Endothelial cell of umbilical vein (primary cell): ENCODE results near the gene VSIR. TPM values are rescaled to one million over a fixed set of nuclear protein-coding genes. Genes with fewer than 3 reads are reported as not detected.

Experiments used
- BruUV-seq: library from RNA; stranded (reverse); fragments of 400-500 nt; replicated peaks from 2 replicates; lab custom pipeline; 2021; lab: Mats Ljungman, UMichigan
- CTCF ChIA-PET: fragments of 300-600, 350-600 bp; sonication (Branson Sonifier 250); formaldehyde crosslinking; loops from one replicate; lab custom pipeline; 2021; ENCODE audit warnings: antibody characterized with exemption, inconsistent platforms; lab: Charles Lee
- POLR2A ChIA-PET: fragments of 300-600, 350-600 bp; sonication (Branson Sonifier 250); formaldehyde crosslinking; loops from one replicate; lab custom pipeline; 2021; ENCODE audit warnings: antibody characterized with exemption, inconsistent platforms; lab: Charles Lee
- DNase-seq: peaks from one replicate; pipeline ENCODE4 v3.0.0-alpha.2; 2011; ENCODE audit warnings: low read depth, low spot score
- FAIRE-seq: peaks from 2 replicates; lab custom pipeline; 2011; peaks lifted over from hg19 to GRCh38; lab: Jason Lieb, UNC
- H2AFZ ChIP-seq: 2 replicates; pipeline ENCODE4 v1.6.0; 2012; ENCODE audit warnings: low read depth, low read length, control low read depth, inconsistent platforms
- H3K27ac ChIP-seq: 2 replicates; pipeline ENCODE4 v1.5.1; 2011; ENCODE audit warnings: low read depth, mild to moderate bottlenecking, control low read depth, low read length, moderate library complexity; ENCODE audit not compliant: insufficient read depth
- H3K27me3 ChIP-seq, 2 experiments: 2 replicates each; pipeline versions ENCODE4 v1.6.0 to v1.6.1; 2011; ENCODE audit warnings: low read length in 2 of 2, mixed read lengths in 1 of 2; ENCODE audit not compliant: control insufficient read depth in 2 of 2, insufficient read depth in 2 of 2
- H3K36me3 ChIP-seq, 2 experiments: 2 replicates in 1 of 2; 3 replicates in 1 of 2; pipeline ENCODE4 v1.5.1; 2011; ENCODE audit warnings: low read length in 2 of 2, mild to moderate bottlenecking in 1 of 2, moderate library complexity in 1 of 2; ENCODE audit not compliant: control insufficient read depth in 2 of 2, insufficient read depth in 2 of 2; ENCODE audit errors: extremely low read depth in 1 of 2
- H3K4me1 ChIP-seq: 3 replicates; pipeline ENCODE4 v1.5.1; 2011; ENCODE audit warnings: mild to moderate bottlenecking, low read length; ENCODE audit not compliant: control insufficient read depth, insufficient read depth; ENCODE audit errors: extremely low read depth
- H3K4me2 ChIP-seq: 2 replicates; pipeline ENCODE4 v1.6.1; 2011; ENCODE audit warnings: low read length, control low read depth, mixed read lengths; ENCODE audit not compliant: insufficient read depth
- H3K4me3 ChIP-seq, 3 experiments: fragments of 200-600 bp in 1 of 3; sonication (generic), shearing (Covaris generic) in 1 of 3; replicated peaks in 1 of 3; 2 replicates each; pipeline ENCODE4 v1.5.1; 2011 to 2016; ENCODE audit warnings: control low read depth in 3 of 3, low read length in 3 of 3, mild to moderate bottlenecking in 2 of 3, inconsistent platforms in 1 of 3, low read depth in 1 of 3, moderate library complexity in 1 of 3; ENCODE audit not compliant: insufficient read depth in 1 of 3
- H3K79me2 ChIP-seq: 2 replicates; pipeline ENCODE4 v1.6.0; 2012; ENCODE audit warnings: low read length, inconsistent platforms; ENCODE audit not compliant: control insufficient read depth, insufficient read depth
- H3K9ac ChIP-seq: replicated peaks from 2 replicates; pipeline ENCODE3; 2011; ENCODE audit warnings: low read length, control low read depth; ENCODE audit not compliant: insufficient read depth; ENCODE audit errors: extremely low read depth
- H3K9me1 ChIP-seq: replicated peaks from 3 replicates; pipeline ENCODE4 v1.6.0; 2011; ENCODE audit warnings: mild to moderate bottlenecking, low read length; ENCODE audit not compliant: control insufficient read depth, insufficient read depth; ENCODE audit errors: extremely low read depth
- H3K9me3 ChIP-seq: replicated peaks from 2 replicates; pipeline ENCODE4 v1.5.1; 2012; ENCODE audit warnings: low read length, inconsistent platforms; ENCODE audit not compliant: control insufficient read depth, insufficient read depth
- H4K20me1 ChIP-seq: replicated peaks from 2 replicates; pipeline ENCODE3; 2011; ENCODE audit warnings: mild to moderate bottlenecking, low read length; ENCODE audit not compliant: control insufficient read depth, insufficient read depth; ENCODE audit errors: extremely low read depth
- CTCF ChIP-seq, 2 donors: IDR thresholded peaks; 1 replicate in 1 of 2; 2 replicates in 1 of 2; pipeline ENCODE4 v1.5.1; 2011; ENCODE audit warnings: low read length in 2 of 2, mild to moderate bottlenecking in 2 of 2, moderate library complexity in 2 of 2, control low read depth in 1 of 2, inconsistent platforms in 1 of 2, low read depth in 1 of 2; ENCODE audit not compliant: insufficient read depth in 1 of 2; ENCODE audit errors: extremely low read depth in 1 of 2
- EZH2 ChIP-seq: IDR thresholded peaks from 2 replicates; pipeline ENCODE4 v1.6.1; 2012; ENCODE audit warnings: borderline replicate concordance, low read depth, mild to moderate bottlenecking, moderate library complexity, low read length, inconsistent platforms; ENCODE audit not compliant: severe bottlenecking
- FOS ChIP-seq: IDR thresholded peaks from 2 replicates; pipeline ENCODE4 v1.6.1; 2011; ENCODE audit warnings: mild to moderate bottlenecking, low read length, moderate library complexity, borderline replicate concordance; ENCODE audit not compliant: insufficient read depth
- POLR2A ChIP-seq: IDR thresholded peaks from 2 replicates; pipeline ENCODE4 v1.6.1; 2012; ENCODE audit warnings: low read depth, mild to moderate bottlenecking, control low read depth, low read length
- dilution Hi-C: fragments of 300-500 bp; cut with MboI; formaldehyde crosslinking; loops from one replicate; pipeline ENCODE4 v1.15.0; 2019; ENCODE audit warnings: low sequenced_read_pairs; ENCODE audit not compliant: extremely low pct_ligation_motif_present
- intact Hi-C: fragments of 100-400 bp; cut with micrococcal nuclease; formaldehyde crosslinking; loops from one replicate; pipeline ENCODE4 v1.10.0; 2022
- polyA plus RNA-seq, 4 experiments: library from polyadenylated mRNA; depleted of rRNA in 3 of 4; stranded (reverse) in 3 of 4; unstranded in 1 of 4; fragments of >200 nt; gene quantifications; 2 replicates each; pipeline versions ENCODE4 v1.2.1 to v1.2.3, GENCODE V29; 2011 to 2012; ENCODE audit warnings: missing spikeins in 1 of 4
- total RNA-seq: library from RNA; stranded (reverse); gene quantifications from 2 replicates; pipeline ENCODE4 v1.2.3, GENCODE V29; 2021
- TF ChIP-seq, protein P1 (sequence below): IDR thresholded peaks from 2 replicates; pipeline ENCODE4 v1.6.1; 2011; ENCODE audit not compliant: insufficient read depth, insufficient read length

The VSIR gene
- total and polyA plus RNA-seq, 2 donors (not counting 3 experiments of a cell fraction or from before 2014, with no cell fraction given) = 4.9 to 6.3 TPM

DNA sequence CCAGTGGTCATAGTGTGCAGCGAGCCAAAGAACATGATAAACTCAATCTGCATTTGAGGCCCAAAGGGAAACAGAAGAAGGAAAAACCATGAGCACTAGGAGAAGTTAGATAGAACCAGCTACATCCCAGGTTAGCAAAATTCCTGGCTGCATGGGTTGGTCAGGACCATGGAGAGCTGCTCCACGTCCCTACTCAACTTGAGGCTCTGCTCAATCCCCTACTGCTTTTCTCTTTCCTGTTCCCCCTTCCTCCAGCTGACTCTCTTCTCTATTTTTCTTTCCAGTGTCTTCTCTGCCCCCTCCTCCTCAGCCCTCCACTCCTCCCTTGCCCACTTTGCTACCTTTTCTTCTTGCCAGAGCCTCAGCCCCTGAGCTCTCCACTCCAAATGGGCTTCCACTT is 21.9 kb upstream of the VSIR start:
- no peak overlapping the region for H3K27ac ChIP-seq
- ChIA-PET POLR2A (no interaction called here), CTCF (interaction anchor here (0.9 to 1.4 kb wide), 5 partner anchors 9 to 98 kb away, joined by 3 to 4 read pairs (median 3); partner anchors contain the start of gene VSIR)
- no peaks in the 10 kb centered on the region for H3K9me3 ChIP-seq
- FAIRE-seq = peak; percentile 72
- H4K20me1 ChIP-seq = no peaks in the 10 kb centered on the region
- H3K36me3 ChIP-seq = no peaks in the 10 kb centered on the region
- H3K27me3 ChIP-seq = no peaks in the 10 kb centered on the region
- H3K4me2 ChIP-seq = no peak overlapping the region
- no peak overlapping the region for H3K4me3 ChIP-seq
- H3K79me2 ChIP-seq = no peaks in the 10 kb centered on the region
- peaks cover 6% of the 10 kb centered on the region for H3K4me1 ChIP-seq
- no peak for TF ChIP-seq POLR2A
- TF ChIP-seq FOS = no peak
- TF ChIP-seq EZH2 = no peak
- TF ChIP-seq, protein P1, sequence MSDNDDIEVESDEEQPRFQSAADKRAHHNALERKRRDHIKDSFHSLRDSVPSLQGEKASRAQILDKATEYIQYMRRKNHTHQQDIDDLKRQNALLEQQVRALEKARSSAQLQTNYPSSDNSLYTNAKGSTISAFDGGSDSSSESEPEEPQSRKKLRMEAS = no peak
- no peak for TF ChIP-seq CTCF (IDR thresholded peaks at IDR 0.05; ENCODE audit: extremely low read depth in 1 of 2, insufficient read depth in 1 of 2, low read depth in 1 of 2, low read length in 2 of 2)
- H3K9me1 ChIP-seq = no peaks in the 10 kb centered on the region
- intact Hi-C loops (no loop called here), dilution Hi-C loops (no loop called here)
- H3K9ac ChIP-seq = no peak overlapping the region
- no TSS peak for BruUV-seq
- peak; percentile 24 for DNase-seq
- no peak overlapping the region for H2AFZ ChIP-seq
